ENCODE data around the gene LIN54.

- TF ChIP-seq, protein P1, sequence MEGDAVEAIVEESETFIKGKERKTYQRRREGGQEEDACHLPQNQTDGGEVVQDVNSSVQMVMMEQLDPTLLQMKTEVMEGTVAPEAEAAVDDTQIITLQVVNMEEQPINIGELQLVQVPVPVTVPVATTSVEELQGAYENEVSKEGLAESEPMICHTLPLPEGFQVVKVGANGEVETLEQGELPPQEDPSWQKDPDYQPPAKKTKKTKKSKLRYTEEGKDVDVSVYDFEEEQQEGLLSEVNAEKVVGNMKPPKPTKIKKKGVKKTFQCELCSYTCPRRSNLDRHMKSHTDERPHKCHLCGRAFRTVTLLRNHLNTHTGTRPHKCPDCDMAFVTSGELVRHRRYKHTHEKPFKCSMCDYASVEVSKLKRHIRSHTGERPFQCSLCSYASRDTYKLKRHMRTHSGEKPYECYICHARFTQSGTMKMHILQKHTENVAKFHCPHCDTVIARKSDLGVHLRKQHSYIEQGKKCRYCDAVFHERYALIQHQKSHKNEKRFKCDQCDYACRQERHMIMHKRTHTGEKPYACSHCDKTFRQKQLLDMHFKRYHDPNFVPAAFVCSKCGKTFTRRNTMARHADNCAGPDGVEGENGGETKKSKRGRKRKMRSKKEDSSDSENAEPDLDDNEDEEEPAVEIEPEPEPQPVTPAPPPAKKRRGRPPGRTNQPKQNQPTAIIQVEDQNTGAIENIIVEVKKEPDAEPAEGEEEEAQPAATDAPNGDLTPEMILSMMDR (IDR thresholded peaks at IDR 0.05): no peak
- no peak for TF ChIP-seq POLR2A (IDR thresholded peaks at IDR 0.05)
Observed at GRCh38 chr4:82975792-82976191, 34.8 kb downstream of the LIN54 start.
